ENCODE measurements around the gene TRIM33. TPM values are rescaled to one million over a fixed set of nuclear protein-coding genes. Genes with fewer than 3 reads are reported as not detected.
"Not testable (repeated sequence)": the region's sequence is repeated elsewhere in the genome, so short reads cannot be mapped to it uniquely, and the experiment has no call there.

TRIM33 gene
- total RNA-seq, 2 donors from 2014 or later: 27.5 to 32.3 TPM

- Histone ChIP-seq H3K36me3 (replicated peaks in 1 of 2; ENCODE audit: insufficient read depth in 1 of 2, low read depth in 2 of 2) (no peaks in the 10 kb centered on the region), H3K27ac (no peak overlapping the region), H3K27me3 (no peaks in the 10 kb centered on the region), H3K4me1 (no peaks in the 10 kb centered on the region), H3K4me3 (no peak overlapping the region), H3K9me3 (peaks cover 0 to 13% (median 0%) of the 10 kb centered on the region in 3 donors)
- intact Hi-C loops (cut with DNase I): no loop called here
- no peak for ATAC-seq
- no peak for TF ChIP-seq POLR2A (IDR thresholded peaks at IDR 0.05)
- no peak for TF ChIP-seq CTCF (IDR thresholded peaks at IDR 0.05)
- no peak for DNase-seq
These were observed 131.0 kb downstream of the TRIM33 start for GRCh38 chr1:114379987-114380386.

DNA sequence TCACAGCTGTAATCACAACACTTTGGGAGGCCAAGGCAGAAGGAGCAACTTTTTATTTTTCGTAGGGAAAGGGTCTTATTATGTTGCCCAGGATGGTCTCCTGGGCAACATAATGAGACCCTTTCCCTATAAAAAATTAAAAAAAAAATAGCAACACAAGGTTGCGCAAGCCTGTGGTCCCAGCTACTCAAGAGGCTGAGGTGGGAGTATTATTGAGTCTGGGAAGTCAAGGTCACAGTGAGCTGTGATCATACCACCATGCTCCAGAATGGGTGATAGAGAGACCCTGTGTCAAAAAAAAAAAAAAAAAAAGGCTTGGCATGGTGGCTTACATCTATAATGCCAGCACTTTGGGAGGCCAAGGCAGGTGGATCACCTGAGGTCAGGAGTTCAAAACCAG, 131.6 kb downstream of the TRIM33 start:
- no peaks in the 10 kb centered on the region for H3K27me3 ChIP-seq
- no peak overlapping the region for H3K4me3 ChIP-seq
- DNase-seq: no peak
- no peaks in the 10 kb centered on the region for H3K36me3 ChIP-seq (replicated peaks in 1 of 2; ENCODE audit: insufficient read depth in 1 of 2, low read depth in 2 of 2)
- peaks cover 0 to 14% (median 0%) of the 10 kb centered on the region in 3 donors for H3K9me3 ChIP-seq
- no peak for TF ChIP-seq CTCF (IDR thresholded peaks at IDR 0.05)
- TF ChIP-seq POLR2A (IDR thresholded peaks at IDR 0.05): no peak
- H3K27ac ChIP-seq: no peak overlapping the region
- WGBS, 2 donors: 68 to 89% methylated on average over 2 of the region's 2 CpGs
- intact Hi-C loops (cut with DNase I): no loop called here
- ATAC-seq: no peak
- no peaks in the 10 kb centered on the region for H3K4me1 ChIP-seq

GRCh38 chr1:114377356-114377755, 133.6 kb downstream of the TRIM33 start:
- TF ChIP-seq CTCF (IDR thresholded peaks at IDR 0.05) (no peak), POLR2A (IDR thresholded peaks at IDR 0.05) (no peak)
- intact Hi-C loops (cut with DNase I): no loop called here
- H3K4me3 ChIP-seq: no peak overlapping the region
- no peaks in the 10 kb centered on the region for H3K36me3 ChIP-seq (replicated peaks in 1 of 2; ENCODE audit: insufficient read depth in 1 of 2, low read depth in 2 of 2)
- DNase-seq (no peak), ATAC-seq (no peak)
- H3K4me1 ChIP-seq: no peaks in the 10 kb centered on the region
- no peak overlapping the region for H3K27ac ChIP-seq
- H3K27me3 ChIP-seq: no peaks in the 10 kb centered on the region
- H3K9me3 ChIP-seq: peaks cover 0 to 23% (median 0%) of the 10 kb centered on the region in 3 donors

GRCh38 chr1:114369930-114370329, 141.1 kb downstream of the TRIM33 start:
- H3K4me3 ChIP-seq: no peak overlapping the region
- no peaks in the 10 kb centered on the region for H3K4me1 ChIP-seq
- H3K9me3 ChIP-seq: peaks cover 0 to 10% (median 0%) of the 10 kb centered on the region in 3 donors
- H3K27me3 ChIP-seq: no peaks in the 10 kb centered on the region
- H3K27ac ChIP-seq: no peak overlapping the region
- no peak for TF ChIP-seq CTCF (IDR thresholded peaks at IDR 0.05)
- no peak for TF ChIP-seq POLR2A (IDR thresholded peaks at IDR 0.05)
- WGBS, 2 donors: 13 to 23% methylated on average over 1 of the region's 1 CpG
- no peaks in the 10 kb centered on the region for H3K36me3 ChIP-seq (replicated peaks in 1 of 2; ENCODE audit: insufficient read depth in 1 of 2, low read depth in 2 of 2)
- ATAC-seq: no peak
- intact Hi-C loops (cut with DNase I): no loop called here
- no peak for DNase-seq

GRCh38 chr1:114369266-114369919, 141.6 kb downstream of the TRIM33 start:
- ATAC-seq; H3K4me1 ChIP-seq; DNase-seq; H3K4me3 ChIP-seq; intact Hi-C loops (cut with DNase I); H3K27ac ChIP-seq; H3K36me3 ChIP-seq (replicated peaks in 1 of 2; ENCODE audit: insufficient read depth in 1 of 2, low read depth in 2 of 2); H3K27me3 ChIP-seq: not testable (repeated sequence)
- 55 to 58% methylated on average over 5 of the region's 5 CpGs for WGBS, 2 donors
- H3K9me3 ChIP-seq: peaks cover 0 to 13% (median 0%) of the 10 kb centered on the region in 3 donors

Measured in body of pancreas (tissue), 4 donors.